ENCODE results near the gene PNPLA7.
"Not testable (repeated sequence)": the region's sequence is repeated elsewhere in the genome, so short reads cannot be mapped to it uniquely, and the experiment has no call there.

Gene PNPLA7

GRCh38 chr9:137452006-137452760 is 98.0 kb downstream of the PNPLA7 start:
- Histone ChIP-seq H3K4me3 (no peak overlapping the region), H3K36me3 (ENCODE audit: insufficient read depth, low read length) (no peaks in the 10 kb centered on the region; the same call in 1 of the 2 replicates), H3K9me3 (ENCODE audit: low read depth, low read length) (no peaks in the 10 kb centered on the region), H3K27ac (no peak overlapping the region), H3K9ac (ENCODE audit: insufficient read length) (no peak overlapping the region)
- DNase-seq (ENCODE audit: low read depth, low spot score), result no peak
- TF ChIP-seq POLR2AphosphoS5 (IDR thresholded peaks at IDR 0.05; ENCODE audit: borderline replicate concordance, low read depth, low read length) (no peak), FOXP2 (optimal IDR thresholded peaks at IDR 0.05; ENCODE audit: control extremely low read depth, extremely low read length, insufficient read depth) (no peak), EZH2 (IDR thresholded peaks at IDR 0.05) (no peak)

- not testable (repeated sequence) for DNase-seq (ENCODE audit: low read depth, low spot score); H3K36me3 ChIP-seq (ENCODE audit: insufficient read depth, low read length); H3K9ac ChIP-seq (ENCODE audit: insufficient read length); H3K4me3 ChIP-seq; H3K27ac ChIP-seq; H3K9me3 ChIP-seq (ENCODE audit: low read depth, low read length)
Observed at GRCh38 chr9:137451264-137452005, 98.8 kb downstream of the PNPLA7 start.

GRCh38 chr9:137450539-137451222 is 99.5 kb downstream of the PNPLA7 start:
- H3K36me3 ChIP-seq (ENCODE audit: insufficient read depth, low read length); H3K27ac ChIP-seq; H3K9me3 ChIP-seq (ENCODE audit: low read depth, low read length); H3K4me3 ChIP-seq; H3K9ac ChIP-seq (ENCODE audit: insufficient read length); DNase-seq (ENCODE audit: low read depth, low spot score): not testable (repeated sequence)

GRCh38 chr9:137449931-137450538 is 100.2 kb downstream of the PNPLA7 start:
- no peak for DNase-seq (ENCODE audit: low read depth, low spot score)

GRCh38 chr9:137449081-137449844 is 100.9 kb downstream of the PNPLA7 start:
- Histone ChIP-seq H3K9me3 (ENCODE audit: low read depth, low read length) (no peaks in the 10 kb centered on the region), H3K9ac (ENCODE audit: insufficient read length) (no peak overlapping the region), H3K27ac (no peak overlapping the region), H3K36me3 (ENCODE audit: insufficient read depth, low read length) (no peaks in the 10 kb centered on the region; the same call in 1 of the 2 replicates), H3K4me3 (no peak overlapping the region)
- no peak for TF ChIP-seq EZH2 (IDR thresholded peaks at IDR 0.05)
- TF ChIP-seq FOXP2 (optimal IDR thresholded peaks at IDR 0.05; ENCODE audit: control extremely low read depth, extremely low read length, insufficient read depth), result no peak
- DNase-seq (ENCODE audit: low read depth, low spot score), result no peak

More at GRCh38 chr9:137449931-137450538, 100.2 kb downstream of the PNPLA7 start:
- Histone ChIP-seq H3K27ac (no peak overlapping the region), H3K36me3 (ENCODE audit: insufficient read depth, low read length) (no peaks in the 10 kb centered on the region; the same call in 1 of the 2 replicates), H3K4me3 (no peak overlapping the region), H3K9ac (ENCODE audit: insufficient read length) (no peak overlapping the region), H3K9me3 (ENCODE audit: low read depth, low read length) (no peaks in the 10 kb centered on the region)
- TF ChIP-seq FOXP2 (optimal IDR thresholded peaks at IDR 0.05; ENCODE audit: control extremely low read depth, extremely low read length, insufficient read depth) (no peak), POLR2AphosphoS5 (IDR thresholded peaks at IDR 0.05; ENCODE audit: borderline replicate concordance, low read depth, low read length) (no peak), EZH2 (IDR thresholded peaks at IDR 0.05) (no peak)

GRCh38 chr9:137448602-137448962 is 101.6 kb downstream of the PNPLA7 start:
- H3K9ac ChIP-seq (ENCODE audit: insufficient read length), result no peak overlapping the region
- no peak for DNase-seq (ENCODE audit: low read depth, low spot score)
- TF ChIP-seq FOXP2 (optimal IDR thresholded peaks at IDR 0.05; ENCODE audit: control extremely low read depth, extremely low read length, insufficient read depth) (no peak), EZH2 (IDR thresholded peaks at IDR 0.05) (no peak), POLR2AphosphoS5 (IDR thresholded peaks at IDR 0.05; ENCODE audit: borderline replicate concordance, low read depth, low read length) (no peak)
- H3K4me3 ChIP-seq, result no peak overlapping the region
- no peaks in the 10 kb centered on the region; the same call in 1 of the 2 replicates for H3K36me3 ChIP-seq (ENCODE audit: insufficient read depth, low read length)
- H3K27ac ChIP-seq, result no peak overlapping the region
- H3K9me3 ChIP-seq (ENCODE audit: low read depth, low read length), result no peaks in the 10 kb centered on the region

- no peak overlapping the region for H3K9ac ChIP-seq (ENCODE audit: insufficient read length)
- no peak for TF ChIP-seq EZH2 (IDR thresholded peaks at IDR 0.05)
- TF ChIP-seq FOXP2 (optimal IDR thresholded peaks at IDR 0.05; ENCODE audit: control extremely low read depth, extremely low read length, insufficient read depth), result no peak
- TF ChIP-seq POLR2AphosphoS5 (IDR thresholded peaks at IDR 0.05; ENCODE audit: borderline replicate concordance, low read depth, low read length), result no peak
- H3K27ac ChIP-seq, result peak overlapping the region; percentile 86; the same call in 1 of the 2 replicates
- H3K36me3 ChIP-seq (ENCODE audit: insufficient read depth, low read length), result no peaks in the 10 kb centered on the region; the same call in 1 of the 2 replicates
- no peak overlapping the region for H3K4me3 ChIP-seq
- no peaks in the 10 kb centered on the region for H3K9me3 ChIP-seq (ENCODE audit: low read depth, low read length)
- no peak for DNase-seq (ENCODE audit: low read depth, low spot score)
Observed at GRCh38 chr9:137447722-137448601, 102.2 kb downstream of the PNPLA7 start.

Data from SK-N-MC (cell line).